Activated CD4-positive, alpha-beta T cell treated with anti-CD3 and anti-CD28 coated beads, Interleukin-2, amount 50 U/mL, for 4 hours (primary cell): ENCODE results near the gene BMP8B.

Source experiments
- DNase-seq, 2 experiments: peaks; one replicate each; pipeline ENCODE4 v3.0.0-alpha.2; 2020

The BMP8B gene

DNA sequence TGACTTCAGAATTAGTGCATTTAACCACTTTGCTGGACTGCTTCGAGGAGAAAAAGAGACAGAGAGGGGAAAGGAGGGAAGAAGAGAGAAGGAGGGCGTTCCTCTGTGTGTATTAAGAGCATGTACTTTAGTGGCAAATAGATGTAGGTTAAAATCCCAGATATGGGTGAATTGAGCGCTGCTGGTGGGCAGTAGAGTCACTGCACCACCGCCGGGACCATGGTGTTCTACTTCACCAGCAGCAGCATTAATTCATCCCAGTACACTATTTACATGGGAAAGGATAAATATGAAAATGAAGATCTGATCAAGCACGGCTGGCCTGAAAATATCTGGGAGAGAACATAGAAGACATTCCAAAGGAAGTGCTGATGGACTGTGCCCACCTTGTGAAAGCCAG is 70.9 kb downstream of the BMP8B start:
- no peak for DNase-seq

DNA sequence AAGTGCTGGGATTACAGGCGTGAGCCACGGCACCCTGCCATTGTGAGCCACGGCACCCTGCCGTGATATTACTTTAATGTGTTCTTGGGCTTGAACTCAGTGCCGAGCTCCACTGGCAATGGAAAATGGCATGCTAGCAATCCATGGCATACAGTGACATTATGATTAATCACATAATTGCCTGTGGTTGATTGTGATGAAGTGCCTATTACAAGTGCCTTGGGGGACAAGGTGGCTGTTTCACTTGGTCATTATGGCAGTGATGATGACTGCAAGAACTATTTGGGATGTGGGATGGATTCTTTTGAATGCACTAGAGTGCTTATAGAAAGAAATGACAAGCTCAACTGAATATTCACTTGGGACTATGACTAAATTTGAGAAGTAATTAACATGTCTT is 75.1 kb downstream of the BMP8B start:
- no peak for DNase-seq

DNA sequence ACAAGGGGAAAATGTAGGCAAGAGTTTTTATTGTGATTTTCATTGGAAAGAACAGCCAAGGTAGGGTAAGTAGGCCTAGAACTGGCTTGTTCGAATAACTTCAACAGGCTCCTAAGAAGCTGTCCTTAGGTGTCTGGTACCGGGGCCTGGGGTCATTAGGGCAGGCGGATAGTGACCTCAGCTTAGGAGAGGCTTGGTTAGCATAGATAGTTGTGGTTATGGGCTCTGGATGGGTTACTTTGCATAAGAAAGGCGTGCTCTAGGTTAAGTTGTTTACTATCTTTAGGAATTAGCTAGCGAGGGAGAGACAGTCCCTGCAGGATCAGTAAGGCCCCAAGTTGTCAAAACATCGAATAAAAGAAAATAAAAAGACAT is 76.7 kb downstream of the BMP8B start:
- no peak for DNase-seq

DNA sequence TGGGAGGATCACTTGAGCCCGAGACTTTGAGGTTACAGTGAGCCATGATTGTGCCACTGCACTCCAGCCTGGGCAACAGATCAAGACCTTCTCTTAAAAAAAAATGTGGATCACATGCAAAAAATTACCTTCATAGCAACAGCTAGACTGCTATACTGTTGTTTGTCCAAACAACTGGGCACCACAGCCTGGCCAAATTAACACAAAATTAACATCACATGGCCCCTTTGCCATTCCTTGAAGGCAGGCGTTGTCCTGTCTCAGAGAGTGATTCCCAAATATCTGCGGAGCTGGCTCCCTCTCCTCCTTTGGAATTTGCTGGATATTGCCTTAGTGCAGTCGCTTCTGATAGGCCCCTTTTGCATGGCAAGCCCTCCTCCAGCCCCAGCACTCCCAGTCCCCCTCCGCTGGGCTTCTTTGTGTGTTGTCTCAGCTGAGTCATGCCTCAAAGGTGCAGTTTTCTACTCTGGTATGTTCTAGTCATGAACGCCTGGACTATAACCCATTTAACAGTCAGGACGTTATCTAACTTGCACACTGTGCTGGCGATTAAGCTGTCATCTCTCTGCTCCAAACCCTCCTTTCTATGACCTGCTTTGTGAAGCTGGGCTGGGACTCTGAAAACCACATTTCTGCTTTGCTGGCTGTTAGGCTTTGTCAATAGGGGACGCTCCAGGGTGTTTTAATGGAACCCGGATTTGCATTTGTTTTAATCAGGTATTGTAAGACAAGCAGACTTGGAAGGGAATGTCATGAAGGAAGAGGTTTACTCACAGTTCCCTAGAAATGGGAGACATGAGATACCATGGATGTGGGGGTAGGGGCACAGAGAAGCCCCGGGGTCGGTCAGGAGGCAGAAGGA is 77.3 kb downstream of the BMP8B start:
- no peak for DNase-seq

DNA sequence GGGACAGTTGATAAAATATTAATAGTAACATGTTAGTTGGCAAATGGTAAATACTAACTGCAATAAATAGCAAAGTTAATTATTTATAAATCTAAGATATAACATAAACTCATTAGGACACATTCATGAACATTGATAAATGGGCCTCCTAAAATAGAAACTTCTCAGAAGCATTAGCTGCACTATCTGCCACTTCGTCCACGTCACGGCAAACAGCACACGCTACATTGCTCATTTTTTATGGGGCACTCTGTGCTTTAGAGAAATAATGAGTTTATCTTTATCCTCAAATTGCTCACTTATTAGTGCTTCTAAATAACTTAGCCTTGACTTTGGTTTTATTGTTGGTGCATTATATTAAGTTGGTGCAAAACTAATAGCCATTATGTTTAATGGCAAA is 81.2 kb downstream of the BMP8B start:
- DNase-seq = no peak
